Ovary (tissue), 9 donors: ENCODE measurements around the gene SCGB3A1. TPM values are rescaled to one million over a fixed set of nuclear protein-coding genes. Genes with fewer than 3 reads are reported as not detected.

Source experiments
- DNase-seq, 5 donors: peaks; one replicate each; pipeline ENCODE4 v3.0.0-alpha.2; 2019 to 2020
- H3K27ac ChIP-seq, 2 donors: fragments of 200-600 bp; one replicate each; pipeline versions ENCODE4 v1.5.1 to v1.8.0; 2019 to 2022
- H3K27me3 ChIP-seq: fragments of 200-600 bp; one replicate; pipeline ENCODE4 v1.8.0; 2022
- H3K36me3 ChIP-seq: fragments of 200-600 bp; sonication (generic); one replicate; pipeline ENCODE4 v1.5.1; 2019
- H3K4me1 ChIP-seq: one replicate; pipeline ENCODE4 v1.8.1; 2013; ENCODE audit warnings: mild to moderate bottlenecking, moderate library complexity; ENCODE audit not compliant: insufficient read depth
- H3K4me3 ChIP-seq: fragments of 200-600 bp; sonication (generic); one replicate; pipeline ENCODE4 v1.5.1; 2017
- H3K9me3 ChIP-seq, 2 donors: fragments of 200-600 bp in 1 of 2; sonication (generic) in 1 of 2; one replicate each; pipeline versions ENCODE4 v1.5.1 to v1.8.1; 2013 to 2019; ENCODE audit warnings: mild to moderate bottlenecking in 1 of 2, moderate library complexity in 1 of 2
- CTCF ChIP-seq, 3 donors: fragments of 450-650 bp in 2 of 3; fragments of 200-600 bp in 1 of 3; IDR thresholded peaks; one replicate each; pipeline versions ENCODE4 v1.5.1 to v1.8.0; 2016 to 2022; ENCODE audit warnings: antibody characterized with exemption in 3 of 3, mild to moderate bottlenecking in 1 of 3
- EP300 ChIP-seq: sonication (generic); formaldehyde crosslinking; IDR thresholded peaks from one replicate; pipeline ENCODE4 v1.6.1; 2017; ENCODE audit warnings: antibody characterized with exemption
- POLR2A ChIP-seq: fragments of 450-650 bp; IDR thresholded peaks from one replicate; pipeline ENCODE4 v1.6.1; 2017; ENCODE audit warnings: antibody characterized with exemption, mild to moderate bottlenecking, moderate library complexity
- WGBS, 3 donors: extraction: QIAGEN DNeasy Blood & Tissue Kit in 1 of 3; methylation state at CpG; one replicate each; pipeline versions ENCODE4 v1.1.5 to v1.1.7; 2013 to 2017; 5-methylcytosine and 5-hydroxymethylcytosine counted together
- intact Hi-C, 4 donors: fragments of 100-400 bp; cut with DNase I; formaldehyde crosslinking; loops; one replicate each; pipeline versions ENCODE4 v1.11.0 to v1.15.1; 2022 to 2023
- polyA plus RNA-seq, 2 donors: library from polyadenylated mRNA; stranded (reverse); fragments of 200-250 nt in 1 of 2; fragments of 350-450 nt in 1 of 2; fragmentation: Illumina TruSeq in 1 of 2; extraction: RNeasy Lipid Tissue Mini Kit (QIAGEN cat#74804) in 1 of 2; gene quantifications; one replicate each; pipeline ENCODE4 v1.2.3, GENCODE V29; 2013 to 2014
- total RNA-seq, 7 donors: library from RNA; depleted of rRNA in 2 of 7; stranded (reverse); fragments of >200 nt in 2 of 7; fragmentation: NEBNext Ultra II Directional in 3 of 7; extraction: Animal tissue kit (Norgen Biotek cat#: 25700) in 3 of 7; gene quantifications; one replicate each; pipeline versions ENCODE4 v1.1.0 to v1.2.4, GENCODE V29; 2016 to 2023
- donor health status: DM: no; HTN: no; CAD: no; lungs with moderate emphysema.
- donor health status: DM: no; HTN: no; CAD: no.
- donor health status: Bipolar disorder and iron deficiency.
- donor health status: DM: yes; HTN: yes; CAD: no.
- donor health status: DM: no; HTN: no; CAD: no.
- donor health status: DM: yes; HTN: yes; CAD: no.

The SCGB3A1 gene
- total and polyA plus RNA-seq, 9 donors: 1.5 to 18.7 (median 2.7) TPM; not detected in 4

GRCh38 chr5:180583738-180584137 is 7.6 kb downstream of the SCGB3A1 start:
- H3K4me1 ChIP-seq: no peaks in the 10 kb centered on the region
- 64 to 81% (median 73%) methylated on average over 2 of the region's 2 CpGs for WGBS, 3 donors
- no peak for DNase-seq
- no peak overlapping the region for H3K4me3 ChIP-seq
- no peak overlapping the region for H3K27ac ChIP-seq
- H3K36me3 ChIP-seq: no peaks in the 10 kb centered on the region
- no peaks in the 10 kb centered on the region for H3K9me3 ChIP-seq
- TF ChIP-seq CTCF (IDR thresholded peaks at IDR 0.05) (no peak), EP300 (no peak), POLR2A (no peak)
- H3K27me3 ChIP-seq: no peaks in the 10 kb centered on the region
- intact Hi-C loops: no loop called here

GRCh38 chr5:180580681-180581080 is 10.6 kb downstream of the SCGB3A1 start:
- no peaks in the 10 kb centered on the region for H3K9me3 ChIP-seq
- H3K36me3 ChIP-seq: no peaks in the 10 kb centered on the region
- intact Hi-C loops: no loop called here
- TF ChIP-seq POLR2A (no peak), EP300 (no peak), CTCF (IDR thresholded peaks at IDR 0.05) (no peak)
- no peak overlapping the region for H3K27ac ChIP-seq
- H3K4me3 ChIP-seq: no peak overlapping the region
- no peak for DNase-seq
- 75 to 82% (median 79%) methylated on average over 6 of the region's 6 CpGs for WGBS, 3 donors
- H3K4me1 ChIP-seq: no peaks in the 10 kb centered on the region
- no peaks in the 10 kb centered on the region for H3K27me3 ChIP-seq

DNA sequence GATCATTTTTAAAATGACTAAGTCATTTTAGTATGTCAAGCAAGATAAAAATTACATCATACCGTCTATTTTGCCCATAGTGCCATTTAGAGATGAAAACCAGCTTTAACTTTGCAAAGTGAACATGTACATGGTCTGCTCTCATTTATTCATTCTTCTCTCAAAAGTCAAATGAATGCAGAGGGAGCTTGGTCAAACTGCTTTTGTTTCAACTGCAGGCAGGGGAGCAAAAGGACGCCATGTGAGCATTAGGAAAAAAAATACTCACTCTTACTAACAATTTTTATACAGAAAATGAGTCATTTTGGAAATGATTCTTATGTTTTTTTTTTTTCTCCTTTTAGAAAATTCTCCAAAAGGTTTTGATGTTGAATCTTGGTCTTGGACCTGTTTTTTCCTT is 15.7 kb downstream of the SCGB3A1 start:
- Histone ChIP-seq H3K36me3 (no peaks in the 10 kb centered on the region), H3K4me3 (no peak overlapping the region), H3K4me1 (no peaks in the 10 kb centered on the region), H3K27ac (no peak overlapping the region), H3K27me3 (no peaks in the 10 kb centered on the region), H3K9me3 (no peaks in the 10 kb centered on the region)
- intact Hi-C loops: no loop called here
- DNase-seq: no peak
- WGBS, 3 donors: 30 to 50% (median 33%) methylated on average over 2 of the region's 2 CpGs
- TF ChIP-seq POLR2A (no peak), EP300 (no peak), CTCF (IDR thresholded peaks at IDR 0.05) (no peak)

DNA sequence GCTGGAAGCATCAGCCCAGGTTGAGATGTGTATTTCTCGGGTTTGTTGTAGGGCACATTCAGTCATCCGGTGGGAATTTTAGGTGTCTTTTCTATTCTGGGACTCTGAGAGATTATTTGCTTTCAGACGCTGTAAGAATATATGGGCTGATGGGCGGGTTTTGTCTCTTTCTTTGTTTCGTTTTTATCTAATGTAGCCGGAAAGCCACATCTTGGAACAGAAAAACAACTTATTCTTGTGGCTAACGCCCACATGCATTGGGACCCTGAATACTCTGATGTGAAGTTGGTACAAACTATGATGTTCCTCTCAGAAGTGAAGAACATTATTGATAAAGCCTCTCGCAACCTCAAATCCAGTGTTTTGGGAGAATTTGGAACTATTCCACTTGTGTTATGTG is 22.4 kb downstream of the SCGB3A1 start:
- intact Hi-C loops: loop anchor here in 1 of 4 donors (10.0 kb wide), 1 partner anchor 296 kb away; the partner anchor contains the start of gene ZFP62
- WGBS, 3 donors: 80 to 83% (median 81%) methylated on average over 8 of the region's 8 CpGs
- Histone ChIP-seq H3K4me1 (no peaks in the 10 kb centered on the region), H3K36me3 (no peaks in the 10 kb centered on the region), H3K27ac (no peak overlapping the region), H3K4me3 (no peak overlapping the region), H3K9me3 (no peaks in the 10 kb centered on the region), H3K27me3 (no peaks in the 10 kb centered on the region)
- TF ChIP-seq POLR2A (no peak), CTCF (IDR thresholded peaks at IDR 0.05) (no peak), EP300 (no peak)
- DNase-seq: no peak
